ENCODE results near the gene TENM4.

The TENM4 gene

GRCh38 chr11:78943841-78944240 is 497.0 kb downstream of the TENM4 start:
- DNase-seq (ENCODE audit: low read depth) = no peak
- no peak overlapping the region for H3K4me3 ChIP-seq (ENCODE audit: low read length)
- no peak for TF ChIP-seq CTCF (conservative IDR thresholded peaks at IDR 0.05; ENCODE audit: low read length)

- TF ChIP-seq CTCF (conservative IDR thresholded peaks at IDR 0.05; ENCODE audit: low read length) = no peak
- no peak for DNase-seq (ENCODE audit: low read depth)
- no peak overlapping the region for H3K4me3 ChIP-seq (ENCODE audit: low read length)
Measured at GRCh38 chr11:78943154-78943553, 497.7 kb downstream of the TENM4 start.

GRCh38 chr11:78941226-78941851 is 499.5 kb downstream of the TENM4 start:
- DNase-seq (ENCODE audit: low read depth) = no peak

GRCh38 chr11:78940500-78941225 is 500.2 kb downstream of the TENM4 start:
- DNase-seq (ENCODE audit: low read depth) = no peak
- TF ChIP-seq CTCF (conservative IDR thresholded peaks at IDR 0.05; ENCODE audit: low read length) = no peak
- H3K4me3 ChIP-seq (ENCODE audit: low read length) = no peak overlapping the region

More at GRCh38 chr11:78941226-78941851, 499.5 kb downstream of the TENM4 start:
- TF ChIP-seq CTCF (conservative IDR thresholded peaks at IDR 0.05; ENCODE audit: low read length) = no peak
- H3K4me3 ChIP-seq (ENCODE audit: low read length) = no peak overlapping the region

GRCh38 chr11:78938971-78939370 is 501.9 kb downstream of the TENM4 start:
- DNase-seq (ENCODE audit: low read depth) = no peak
- H3K4me3 ChIP-seq (ENCODE audit: low read length) = no peak overlapping the region
- no peak for TF ChIP-seq CTCF (conservative IDR thresholded peaks at IDR 0.05; ENCODE audit: low read length)

- H3K4me3 ChIP-seq (ENCODE audit: low read length) = no peak overlapping the region
- no peak for TF ChIP-seq CTCF (conservative IDR thresholded peaks at IDR 0.05; ENCODE audit: low read length)
Measured at GRCh38 chr11:78938036-78938435, 502.8 kb downstream of the TENM4 start.

More at GRCh38 chr11:78938036-78938435, 502.8 kb downstream of the TENM4 start:
- DNase-seq (ENCODE audit: low read depth) = no peak

All from AG10803 (cell line).